ENCODE measurements around the gene DDX41.

DNA sequence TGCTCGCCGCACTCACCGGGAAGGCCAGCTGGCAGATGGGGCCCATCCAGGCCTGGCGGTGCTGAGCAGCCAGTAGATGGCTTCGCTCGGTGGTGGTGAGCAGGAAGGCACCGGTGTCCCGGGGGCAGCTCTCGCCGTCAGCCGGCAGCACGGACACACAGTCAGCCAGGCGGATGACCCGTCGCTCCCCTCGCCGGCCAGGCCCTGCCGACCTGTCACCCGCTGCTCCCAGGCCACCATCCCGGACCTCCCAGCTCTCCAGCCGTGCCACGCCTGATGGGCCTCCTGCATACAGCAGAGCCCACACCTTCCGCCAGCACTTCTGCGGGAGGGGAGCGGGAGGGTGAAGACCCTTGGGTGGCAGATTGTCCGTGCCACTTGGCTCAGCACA lies 8.5 kb downstream of the DDX41 start:
- TF ChIP-seq POLR2AphosphoS5 (IDR thresholded peaks at IDR 0.05; ENCODE audit: insufficient read depth, low read depth, low read length), result no peak
- TF ChIP-seq, protein P1, sequence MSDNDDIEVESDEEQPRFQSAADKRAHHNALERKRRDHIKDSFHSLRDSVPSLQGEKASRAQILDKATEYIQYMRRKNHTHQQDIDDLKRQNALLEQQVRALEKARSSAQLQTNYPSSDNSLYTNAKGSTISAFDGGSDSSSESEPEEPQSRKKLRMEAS (IDR thresholded peaks at IDR 0.05; ENCODE audit: insufficient read depth, insufficient read length), result no peak
- TF ChIP-seq EZH2 (IDR thresholded peaks at IDR 0.05; ENCODE audit: borderline replicate concordance, low read depth, low read length, severe bottlenecking), result no peak
- TF ChIP-seq, protein P2, sequence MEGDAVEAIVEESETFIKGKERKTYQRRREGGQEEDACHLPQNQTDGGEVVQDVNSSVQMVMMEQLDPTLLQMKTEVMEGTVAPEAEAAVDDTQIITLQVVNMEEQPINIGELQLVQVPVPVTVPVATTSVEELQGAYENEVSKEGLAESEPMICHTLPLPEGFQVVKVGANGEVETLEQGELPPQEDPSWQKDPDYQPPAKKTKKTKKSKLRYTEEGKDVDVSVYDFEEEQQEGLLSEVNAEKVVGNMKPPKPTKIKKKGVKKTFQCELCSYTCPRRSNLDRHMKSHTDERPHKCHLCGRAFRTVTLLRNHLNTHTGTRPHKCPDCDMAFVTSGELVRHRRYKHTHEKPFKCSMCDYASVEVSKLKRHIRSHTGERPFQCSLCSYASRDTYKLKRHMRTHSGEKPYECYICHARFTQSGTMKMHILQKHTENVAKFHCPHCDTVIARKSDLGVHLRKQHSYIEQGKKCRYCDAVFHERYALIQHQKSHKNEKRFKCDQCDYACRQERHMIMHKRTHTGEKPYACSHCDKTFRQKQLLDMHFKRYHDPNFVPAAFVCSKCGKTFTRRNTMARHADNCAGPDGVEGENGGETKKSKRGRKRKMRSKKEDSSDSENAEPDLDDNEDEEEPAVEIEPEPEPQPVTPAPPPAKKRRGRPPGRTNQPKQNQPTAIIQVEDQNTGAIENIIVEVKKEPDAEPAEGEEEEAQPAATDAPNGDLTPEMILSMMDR (IDR thresholded peaks at IDR 0.05; ENCODE audit: extremely low read depth in 1 of 2, insufficient read depth in 1 of 2, low read depth in 1 of 2, low read length in 2 of 2), result no peak
- no peak for TF ChIP-seq FOS (IDR thresholded peaks at IDR 0.05; ENCODE audit: borderline replicate concordance, insufficient read depth, low read length)
- no peak for TF ChIP-seq GATA2 (IDR thresholded peaks at IDR 0.05; ENCODE audit: insufficient read depth, insufficient read length, low read depth, low read length)
- no peak for TF ChIP-seq POLR2A (IDR thresholded peaks at IDR 0.05; ENCODE audit: low read depth, low read length)
- TF ChIP-seq JUN (IDR thresholded peaks at IDR 0.05; ENCODE audit: borderline replicate concordance, insufficient read depth, insufficient read length, low read depth), result no peak
- no peak for TF ChIP-seq MYC (IDR thresholded peaks at IDR 0.05; ENCODE audit: low read depth, low read length)

All from endothelial cell of umbilical vein (primary cell).